ENCODE measurements around the gene MAN1C1.

The MAN1C1 gene

GRCh38 chr1:25817840-25818501 is 201.4 kb downstream of the MAN1C1 start:
- no peak for TF ChIP-seq ZFX (IDR thresholded peaks at IDR 0.05)
- TF ChIP-seq CTCF (conservative IDR thresholded peaks at IDR 0.05): peak; percentile 30
- H3K27ac ChIP-seq: peak overlapping the region; percentile 15; the same call in 1 of the 2 replicates

- H3K27ac ChIP-seq: peak overlapping the region; percentile 93
- no peak for TF ChIP-seq CTCF (conservative IDR thresholded peaks at IDR 0.05)
- no peak for TF ChIP-seq ZFX (IDR thresholded peaks at IDR 0.05)
Observed at GRCh38 chr1:25818569-25818968, 202.0 kb downstream of the MAN1C1 start.

GRCh38 chr1:25819491-25820246 is 203.1 kb downstream of the MAN1C1 start, which contains the start of gene MTFR1L:
TSS of gene MTFR1L (plus strand) at chr1:25819954. CDS start at chr1:25823105, 3,151 bp downstream.
- TF ChIP-seq ZFX (IDR thresholded peaks at IDR 0.05) (no peak), CTCF (conservative IDR thresholded peaks at IDR 0.05) (no peak)
- peak within 1 kb of the TSS; percentile 93 for H3K27ac ChIP-seq

- TF ChIP-seq CTCF (conservative IDR thresholded peaks at IDR 0.05) (no peak), ZFX (IDR thresholded peaks at IDR 0.05) (no peak)
Observed at GRCh38 chr1:25820247-25821111, 203.9 kb downstream of the MAN1C1 start.

GRCh38 chr1:25821112-25821476 is 204.5 kb downstream of the MAN1C1 start:
- no peak for TF ChIP-seq CTCF (conservative IDR thresholded peaks at IDR 0.05)
- no peak for TF ChIP-seq ZFX (IDR thresholded peaks at IDR 0.05)
- peak overlapping the region; percentile 93 for H3K27ac ChIP-seq

More at GRCh38 chr1:25820247-25821111, 203.9 kb downstream of the MAN1C1 start:
- peak overlapping the region; percentile 93 for H3K27ac ChIP-seq

- no peak for TF ChIP-seq ZFX (IDR thresholded peaks at IDR 0.05)
- TF ChIP-seq CTCF (conservative IDR thresholded peaks at IDR 0.05): no peak
- peak overlapping the region; percentile 93 for H3K27ac ChIP-seq
Observed at GRCh38 chr1:25821630-25822091, 205.1 kb downstream of the MAN1C1 start.

All from C4-2B (cell line).